Choroid plexus epithelial cell (primary cell): ENCODE measurements around the gene TCERG1.

Source experiments
- DNase-seq: peaks from one replicate; pipeline ENCODE4 v3.0.0-alpha.2; 2010; ENCODE audit warnings: low read depth
- H3K4me3 ChIP-seq: 2 replicates; pipeline ENCODE4 v1.5.1; 2011; ENCODE audit warnings: low read depth, mild to moderate bottlenecking, control low read depth, low read length, moderate library complexity
- CTCF ChIP-seq: conservative IDR thresholded peaks from 2 replicates; pipeline ENCODE4 v1.5.1; 2011; ENCODE audit warnings: low read depth, mild to moderate bottlenecking, control low read depth, inconsistent platforms, low read length, moderate library complexity

The TCERG1 gene

GRCh38 chr5:146428658-146429057 is 18.5 kb upstream of the TCERG1 start:
- no peak for TF ChIP-seq CTCF
- no peak for DNase-seq
- H3K4me3 ChIP-seq: no peak overlapping the region

GRCh38 chr5:146440353-146440752 is 6.8 kb upstream of the TCERG1 start:
- DNase-seq: no peak
- TF ChIP-seq CTCF: no peak
- H3K4me3 ChIP-seq: no peak overlapping the region

- TF ChIP-seq CTCF: no peak
- DNase-seq: no peak
- H3K4me3 ChIP-seq: no peak overlapping the region
Observed at GRCh38 chr5:146440870-146441495, 6.2 kb upstream of the TCERG1 start.

GRCh38 chr5:146441896-146442295 is 5.2 kb upstream of the TCERG1 start:
- no peak for TF ChIP-seq CTCF
- no peak for DNase-seq
- no peak overlapping the region for H3K4me3 ChIP-seq

GRCh38 chr5:146447734-146448380 is 724 bp downstream of the TCERG1 start:
- no peak for TF ChIP-seq CTCF
- peak; percentile 59 for DNase-seq
- peak overlapping the region; percentile 100 for H3K4me3 ChIP-seq

GRCh38 chr5:146448783-146449519 is 1.8 kb downstream of the TCERG1 start:
- DNase-seq: no peak
- H3K4me3 ChIP-seq: peak overlapping the region; percentile 100
- no peak for TF ChIP-seq CTCF
